Measurements from ENCODE around the gene NHEJ1. TPM values are rescaled to one million over a fixed set of nuclear protein-coding genes. Genes with fewer than 3 reads are reported as not detected.

Gene NHEJ1
- total and polyA plus RNA-seq, 2 experiments from 2014 or later: 8.4 to 9.4 TPM

GRCh38 chr2:219178377-219179175 is 18.0 kb upstream of the NHEJ1 start:
- Histone ChIP-seq H3K4me1 (ENCODE audit: low read depth) (peaks cover 4% of the 10 kb centered on the region), H3K4me3 (peak overlapping the region; percentile 49), H3K27ac (peak overlapping the region; percentile 93), H3K27me3 (no peaks in the 10 kb centered on the region), H3K9me3 (ENCODE audit: low read depth) (no peaks in the 10 kb centered on the region), H3K36me3 (peaks cover 33% of the 10 kb centered on the region)
- TF ChIP-seq, protein P1, sequence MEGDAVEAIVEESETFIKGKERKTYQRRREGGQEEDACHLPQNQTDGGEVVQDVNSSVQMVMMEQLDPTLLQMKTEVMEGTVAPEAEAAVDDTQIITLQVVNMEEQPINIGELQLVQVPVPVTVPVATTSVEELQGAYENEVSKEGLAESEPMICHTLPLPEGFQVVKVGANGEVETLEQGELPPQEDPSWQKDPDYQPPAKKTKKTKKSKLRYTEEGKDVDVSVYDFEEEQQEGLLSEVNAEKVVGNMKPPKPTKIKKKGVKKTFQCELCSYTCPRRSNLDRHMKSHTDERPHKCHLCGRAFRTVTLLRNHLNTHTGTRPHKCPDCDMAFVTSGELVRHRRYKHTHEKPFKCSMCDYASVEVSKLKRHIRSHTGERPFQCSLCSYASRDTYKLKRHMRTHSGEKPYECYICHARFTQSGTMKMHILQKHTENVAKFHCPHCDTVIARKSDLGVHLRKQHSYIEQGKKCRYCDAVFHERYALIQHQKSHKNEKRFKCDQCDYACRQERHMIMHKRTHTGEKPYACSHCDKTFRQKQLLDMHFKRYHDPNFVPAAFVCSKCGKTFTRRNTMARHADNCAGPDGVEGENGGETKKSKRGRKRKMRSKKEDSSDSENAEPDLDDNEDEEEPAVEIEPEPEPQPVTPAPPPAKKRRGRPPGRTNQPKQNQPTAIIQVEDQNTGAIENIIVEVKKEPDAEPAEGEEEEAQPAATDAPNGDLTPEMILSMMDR (IDR thresholded peaks at IDR 0.05; ENCODE audit: low read depth, low read length): no peak
- peak; percentile 47 to 69 for DNase-seq (ENCODE audit: low read depth in 1 of 2, low spot score in 1 of 2)

DNA sequence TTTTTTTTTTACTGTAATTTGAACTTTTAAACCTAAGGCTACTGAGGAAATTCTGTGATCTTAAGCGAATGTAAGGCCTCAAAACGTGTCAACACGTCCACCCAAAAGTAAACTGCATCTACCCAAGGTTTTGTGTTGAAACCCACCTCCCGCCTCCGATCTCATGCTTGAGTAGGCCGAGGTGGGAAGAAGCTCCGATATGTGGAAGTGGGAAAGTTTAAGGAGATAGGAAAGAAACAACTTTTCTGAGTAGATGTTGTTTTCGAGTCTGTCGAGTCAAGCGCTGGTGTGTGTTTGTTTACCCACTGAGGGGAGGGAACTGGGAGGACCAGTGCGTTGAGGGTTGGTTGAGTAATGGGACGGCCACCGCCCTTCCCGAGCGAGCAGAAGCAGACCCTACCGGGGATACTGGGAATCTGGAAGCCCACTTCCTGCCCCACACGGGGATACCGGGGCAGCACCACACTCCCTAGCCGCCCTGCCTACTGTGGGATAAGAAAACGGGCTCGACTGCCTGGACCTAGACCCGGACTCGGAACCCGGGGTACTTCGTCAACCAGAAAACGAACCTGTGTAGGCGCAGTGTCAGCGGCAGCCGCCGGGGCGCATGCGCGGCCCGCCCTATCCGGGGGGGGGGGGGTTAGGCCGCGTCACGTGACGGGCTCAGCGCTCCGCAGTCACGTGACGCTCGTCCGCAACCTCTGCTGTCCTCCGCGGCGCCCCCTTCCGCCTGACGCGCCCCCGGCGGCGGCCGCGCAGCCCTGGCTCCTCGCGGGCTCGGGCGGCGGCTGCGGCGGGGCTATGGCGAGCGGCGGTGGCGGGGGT is 17.1 kb upstream of the NHEJ1 start, which contains the start of gene RETREG2:
TSS of gene RETREG2 (plus strand) at position 724 of the 825 bp plus-strand sequence. CDS start at position 802, 78 bp downstream.
- Histone ChIP-seq H3K27ac (peak within 1 kb of the TSS; percentile 93), H3K36me3 (peaks cover 28% of the 10 kb centered on the region), H3K9me3 (ENCODE audit: low read depth) (no peaks in the 10 kb centered on the region), H3K4me3 (peak within 1 kb of the TSS; percentile 49), H3K27me3 (no peaks in the 10 kb centered on the region), H3K4me1 (ENCODE audit: low read depth) (peaks cover 4% of the 10 kb centered on the region)
- DNase-seq (ENCODE audit: low read depth in 1 of 2, low spot score in 1 of 2): peak; percentile 94
- TF ChIP-seq, protein P1 (IDR thresholded peaks at IDR 0.05; ENCODE audit: low read depth, low read length): peak; percentile 23

- peak within 1 kb of the TSS; percentile 93 for H3K27ac ChIP-seq
- H3K9me3 ChIP-seq (ENCODE audit: low read depth): no peaks in the 10 kb centered on the region
- H3K4me1 ChIP-seq (ENCODE audit: low read depth): peaks cover 4% of the 10 kb centered on the region
- H3K4me3 ChIP-seq: peak within 1 kb of the TSS; percentile 49
- peaks cover 21% of the 10 kb centered on the region for H3K36me3 ChIP-seq
- DNase-seq (ENCODE audit: low read depth in 1 of 2, low spot score in 1 of 2): peak; percentile 83 to 89
- TF ChIP-seq, protein P1 (IDR thresholded peaks at IDR 0.05; ENCODE audit: low read depth, low read length): no peak
- no peaks in the 10 kb centered on the region for H3K27me3 ChIP-seq
Measured at GRCh38 chr2:219176818-219177551, 16.4 kb upstream of the NHEJ1 start, which contains the start of gene CNPPD1. CNPPD1 (minus strand) TSS chr2:219176925; CDS start chr2:219176828, 97 bp downstream.

DNA sequence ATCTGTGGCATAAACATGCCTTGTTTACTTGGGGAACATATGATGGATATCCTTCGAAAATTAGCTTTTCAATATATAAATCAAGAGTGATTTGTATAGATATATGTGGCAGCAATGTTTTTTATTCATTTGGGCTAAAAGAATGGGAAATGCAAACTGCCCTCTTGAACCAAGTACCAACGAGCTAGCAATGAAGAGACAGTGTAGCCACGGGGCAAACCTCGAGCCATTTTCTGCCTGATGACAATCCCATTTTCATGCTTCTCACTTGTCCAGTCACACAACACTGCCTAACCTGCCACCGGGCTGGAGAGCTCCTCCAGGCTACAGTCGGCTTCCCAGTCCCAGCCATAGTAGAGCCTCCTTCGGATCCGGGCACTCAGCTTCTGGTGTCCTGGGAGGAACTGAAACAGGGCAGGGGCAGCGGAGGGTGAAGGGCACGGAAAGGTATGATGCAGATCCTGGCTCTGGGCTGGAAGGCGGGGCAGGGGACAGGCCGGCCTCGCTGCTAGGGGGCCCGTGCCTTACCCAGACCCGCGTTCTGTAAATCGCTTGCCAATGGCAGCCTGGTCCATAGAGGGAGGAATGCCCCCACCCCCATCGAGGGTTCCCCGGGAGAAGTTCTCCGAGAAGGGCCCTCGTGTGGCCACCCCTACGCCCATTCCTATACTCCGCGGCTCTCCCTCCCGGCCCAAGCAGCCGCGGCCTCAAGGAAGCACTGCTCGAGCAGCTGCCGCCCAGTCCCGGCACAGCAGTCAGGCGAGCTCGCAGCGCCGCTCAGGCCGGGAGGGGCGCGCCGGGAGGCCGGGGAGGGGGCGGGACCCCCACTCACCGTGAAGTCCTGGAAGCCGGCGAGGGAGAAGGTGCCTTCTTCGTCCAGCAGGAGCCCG is 15.6 kb upstream of the NHEJ1 start:
- peak; percentile 38 to 69 for DNase-seq (ENCODE audit: low read depth in 1 of 2, low spot score in 1 of 2)
- H3K36me3 ChIP-seq: peaks cover 18% of the 10 kb centered on the region

More for the DNA sequence above, 15.6 kb upstream of the NHEJ1 start:
- H3K9me3 ChIP-seq (ENCODE audit: low read depth): no peaks in the 10 kb centered on the region
- H3K27me3 ChIP-seq: no peaks in the 10 kb centered on the region
- TF ChIP-seq, protein P1 (IDR thresholded peaks at IDR 0.05; ENCODE audit: low read depth, low read length): peak; percentile 21
- peaks cover 4% of the 10 kb centered on the region for H3K4me1 ChIP-seq (ENCODE audit: low read depth)
- peak overlapping the region; percentile 49 for H3K4me3 ChIP-seq
- peak overlapping the region; percentile 93 for H3K27ac ChIP-seq
